GM20000 (cell line): ENCODE results near the gene FAM171A2.

Source experiments
- DNase-seq: peaks from one replicate; pipeline ENCODE4 v3.0.0; 2012; ENCODE audit warnings: low spot score
- CTCF ChIP-seq: IDR thresholded peaks from 2 replicates; pipeline ENCODE4 v1.5.1; 2012; ENCODE audit warnings: mild to moderate bottlenecking, control low read depth; ENCODE audit errors: extremely low read depth, missing control alignments

Gene FAM171A2

DNA sequence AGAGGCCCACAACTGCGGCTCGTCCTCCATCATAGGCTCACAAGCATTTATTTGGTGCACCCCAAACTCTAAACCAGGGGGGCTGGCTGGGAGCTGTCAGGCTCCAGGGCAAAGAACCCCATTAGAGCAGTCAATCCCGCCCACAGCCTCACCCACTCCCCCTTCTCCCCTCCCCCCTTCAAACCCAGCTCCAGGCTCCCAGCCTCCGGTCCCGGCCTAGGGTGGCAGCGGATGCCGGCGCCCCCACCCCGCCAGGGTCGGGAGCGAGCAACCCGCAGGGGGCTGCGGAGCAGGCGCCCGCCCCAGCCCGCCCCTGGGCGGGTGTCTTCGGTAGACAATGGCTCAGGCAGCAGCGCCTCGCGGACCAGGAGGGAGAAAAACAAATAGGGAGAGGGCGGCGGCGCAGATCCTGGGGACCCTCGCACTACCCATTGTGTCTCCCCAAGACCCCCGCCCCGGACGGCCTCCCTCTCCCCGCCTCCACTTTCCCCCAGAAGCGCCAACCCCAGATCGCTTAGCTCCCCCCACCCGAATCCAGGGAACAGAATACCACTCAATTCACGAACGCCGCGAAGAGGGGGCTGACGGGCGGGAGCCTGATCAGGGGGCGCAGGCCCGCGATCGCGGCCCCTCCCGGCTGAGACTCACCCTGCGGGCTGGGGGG is 572 bp downstream of the FAM171A2 start:
- peak; percentile 77 for DNase-seq
- no peak for TF ChIP-seq CTCF

- no peak for TF ChIP-seq CTCF
- no peak for DNase-seq
These were observed 1.1 kb downstream of the FAM171A2 start for GRCh38 chr17:44362459-44362948.

DNA sequence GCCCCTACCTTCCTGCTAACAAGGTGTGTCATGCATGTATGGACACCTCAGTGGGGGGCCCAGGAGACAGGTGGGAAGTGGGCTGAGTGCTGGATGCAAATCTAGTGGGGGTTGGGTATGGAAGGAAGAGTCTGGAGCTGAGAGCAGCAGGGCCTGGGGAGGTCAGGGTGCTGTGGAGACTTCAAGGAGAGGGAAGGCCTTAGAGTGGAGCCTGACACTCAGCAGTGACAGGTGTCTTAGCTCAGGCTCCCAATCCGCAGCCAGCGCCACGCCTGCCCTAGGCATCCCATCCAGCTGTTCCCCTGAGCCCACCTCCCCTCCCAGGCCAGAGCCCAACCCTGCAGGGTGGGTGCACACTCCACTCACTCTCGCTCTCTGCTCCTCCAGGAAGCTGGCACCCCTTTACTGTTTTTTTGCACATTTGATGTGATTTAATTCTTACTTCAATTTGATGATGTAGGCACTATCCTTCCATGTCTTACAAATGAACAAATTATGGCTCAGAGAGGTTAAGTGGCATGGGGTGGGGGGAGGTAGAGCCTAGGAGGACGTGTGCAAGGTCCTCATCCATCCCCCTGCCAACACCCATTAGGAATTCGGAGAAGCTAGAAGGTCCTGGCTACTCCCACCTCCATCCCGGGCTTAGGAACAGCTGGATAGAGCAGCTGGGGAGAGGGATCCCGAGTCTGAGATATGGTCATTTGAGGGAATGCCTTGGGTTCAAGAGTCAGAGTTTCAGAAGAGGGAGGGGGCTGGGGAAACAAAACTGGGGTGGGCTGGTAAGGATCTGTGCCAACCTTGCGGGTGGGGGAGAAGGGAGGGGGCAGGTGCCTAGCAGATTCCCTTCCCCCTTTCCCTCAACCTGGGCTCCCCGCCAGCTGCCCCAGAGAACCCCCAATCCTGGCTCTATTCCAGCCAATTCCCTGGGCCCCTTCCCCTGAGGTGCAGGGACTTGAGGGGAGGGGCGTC is 2.1 kb downstream of the FAM171A2 start:
- DNase-seq: no peak
- TF ChIP-seq CTCF: no peak

- no peak for TF ChIP-seq CTCF
These were observed 2.8 kb downstream of the FAM171A2 start for GRCh38 chr17:44360826-44361225.

GRCh38 chr17:44360144-44360533 is 3.5 kb downstream of the FAM171A2 start:
- DNase-seq: no peak
- TF ChIP-seq CTCF: no peak

More at GRCh38 chr17:44360826-44361225, 2.8 kb downstream of the FAM171A2 start:
- DNase-seq: no peak

GRCh38 chr17:44359458-44360143 is 4.1 kb downstream of the FAM171A2 start:
- DNase-seq: no peak
- no peak for TF ChIP-seq CTCF
